GM23338 (cell line): ENCODE measurements around the gene NTM. TPM values are rescaled to one million over a fixed set of nuclear protein-coding genes. Genes with fewer than 3 reads are reported as not detected.

Experiments
- ATAC-seq: fragments of 200-7000 bp; cut with Tn5 transposase; 3 replicates; pipeline ENCODE4 v1.9.1; 2020
- DNase-seq: peaks from one replicate; pipeline ENCODE4 v3.0.0-alpha.2; 2015; ENCODE audit warnings: low spot score
- H2AFZ ChIP-seq: fragments of 200-600 bp; sonication (generic); 2 replicates; pipeline ENCODE4 v1.8.0; 2016; ENCODE audit warnings: antibody characterized with exemption, mild to moderate bottlenecking, moderate library complexity
- H3F3A ChIP-seq: fragments of 200-600 bp; sonication (generic); replicated peaks from 2 replicates; pipeline ENCODE4 v1.8.0; 2017; ENCODE audit warnings: antibody characterized with exemption, mixed run types, low read depth
- H3K27ac ChIP-seq: fragments of 200-600 bp; sonication (generic); 2 replicates; pipeline ENCODE4 v1.6.1; 2016; ENCODE audit warnings: low read depth
- H3K27me3 ChIP-seq: fragments of 200-600 bp; sonication (generic); 2 replicates; pipeline ENCODE4 v1.8.0; 2016; ENCODE audit warnings: mild to moderate bottlenecking, mixed run types, moderate library complexity; ENCODE audit not compliant: insufficient read depth
- H3K36me3 ChIP-seq: fragments of 200-600 bp; sonication (generic); 2 replicates; pipeline ENCODE4 v1.8.0; 2016; ENCODE audit warnings: mild to moderate bottlenecking; ENCODE audit not compliant: insufficient read depth
- H3K4me1 ChIP-seq: fragments of 200-600 bp; sonication (generic); 2 replicates; pipeline ENCODE4 v1.8.0; 2016; ENCODE audit warnings: mild to moderate bottlenecking, moderate library complexity; ENCODE audit not compliant: insufficient read depth
- H3K4me2 ChIP-seq: fragments of 200-600 bp; sonication (generic); 2 replicates; pipeline ENCODE4 v1.7.1; 2017; ENCODE audit warnings: mixed run types
- H3K4me3 ChIP-seq: fragments of 200-600 bp; sonication (generic); 2 replicates; pipeline ENCODE4 v1.6.1; 2016; ENCODE audit warnings: mixed run types
- H3K79me2 ChIP-seq: fragments of 200-600 bp; sonication (generic); replicated peaks from 2 replicates; pipeline ENCODE4 v1.8.0; 2017; ENCODE audit warnings: mild to moderate bottlenecking; ENCODE audit not compliant: insufficient read depth
- H3K9me2 ChIP-seq: fragments of 200-600 bp; sonication (generic); 2 replicates; pipeline ENCODE4 v1.8.0; 2017; ENCODE audit not compliant: insufficient read depth
- H4K20me1 ChIP-seq: fragments of 200-600 bp; sonication (generic); replicated peaks from 2 replicates; pipeline ENCODE4 v1.8.0; 2017; ENCODE audit warnings: mild to moderate bottlenecking; ENCODE audit not compliant: insufficient read depth
- H3K27ac Mint-ChIP-seq: 2 replicates; pipeline ENCODE4 v1.8.0; 2020; ENCODE audit warnings: inconsistent platforms, mild to moderate bottlenecking, moderate library complexity, mixed read lengths
- H3K27me3 Mint-ChIP-seq: 3 replicates; pipeline ENCODE4 v1.8.0; 2022; ENCODE audit warnings: low read depth, mild to moderate bottlenecking, moderate library complexity, mixed read lengths, inconsistent platforms; ENCODE audit not compliant: insufficient read depth, poor library complexity
- H3K36me3 Mint-ChIP-seq: 3 replicates; pipeline ENCODE4 v1.8.0; 2021; ENCODE audit warnings: low read depth, mild to moderate bottlenecking, inconsistent platforms, moderate library complexity, mixed read lengths
- H3K4me1 Mint-ChIP-seq: 3 replicates; pipeline ENCODE4 v1.8.0; 2020; ENCODE audit warnings: mild to moderate bottlenecking, inconsistent platforms, mixed read lengths
- H3K4me3 Mint-ChIP-seq: 3 replicates; pipeline ENCODE4 v1.8.0; 2021; ENCODE audit warnings: moderate library complexity, mild to moderate bottlenecking, inconsistent platforms, mixed read lengths
- H3K9me3 Mint-ChIP-seq: 3 replicates; pipeline ENCODE4 v1.8.0; 2020; ENCODE audit warnings: moderate library complexity, mild to moderate bottlenecking, inconsistent platforms, mixed read lengths
- EZH2phosphoT487 ChIP-seq: fragments of 200-600 bp; sonication (generic); IDR thresholded peaks from one replicate; pipeline ENCODE4 v1.8.1; 2018; ENCODE audit warnings: antibody characterized with exemption; ENCODE audit not compliant: unreplicated experiment
- JUNB ChIP-seq: IDR thresholded peaks from one replicate; pipeline ENCODE4 v1.6.1; 2016; ENCODE audit warnings: antibody characterized with exemption; ENCODE audit not compliant: unreplicated experiment
- NANOG ChIP-seq: IDR thresholded peaks from 2 replicates; pipeline ENCODE4 v1.6.1; 2016; ENCODE audit warnings: antibody characterized with exemption, borderline replicate concordance
- POLR2AphosphoS5 ChIP-seq: IDR thresholded peaks from 2 replicates; pipeline ENCODE4 v1.6.1; 2016; ENCODE audit warnings: antibody characterized with exemption, low read depth
- REST ChIP-seq: IDR thresholded peaks from one replicate; pipeline ENCODE4 v1.6.1; 2018; ENCODE audit warnings: antibody characterized with exemption; ENCODE audit not compliant: unreplicated experiment
- STAT1 ChIP-seq: IDR thresholded peaks from one replicate; pipeline ENCODE4 v1.6.1; 2016; ENCODE audit warnings: antibody characterized with exemption; ENCODE audit not compliant: unreplicated experiment
- ZNF114 ChIP-seq: fragments of 250-450 bp; sonication (Bioruptor Pico); IDR thresholded peaks from 2 replicates; pipeline ENCODE4 v1.5.0; 2020; ENCODE audit warnings: mild to moderate bottlenecking, moderate library complexity
- ZNF331 ChIP-seq: fragments of 250-450 bp; sonication (Bioruptor Pico); IDR thresholded peaks from 2 replicates; pipeline ENCODE4 v1.5.0; 2020; ENCODE audit warnings: low read depth, mild to moderate bottlenecking, moderate library complexity
- ZNF462 ChIP-seq: fragments of 250-450 bp; sonication (Bioruptor Pico); IDR thresholded peaks from 2 replicates; pipeline ENCODE4 v1.5.0; 2020; ENCODE audit warnings: mild to moderate bottlenecking, moderate library complexity
- polyA plus RNA-seq: library from polyadenylated mRNA; unstranded; fragments of >200 nt; fragmentation: Nextera tagmentation; extraction: Ambion mirVana; gene quantifications from 2 replicates; pipeline ENCODE4 v1.2.1, GENCODE V29; 2016
- total RNA-seq: library from RNA; depleted of rRNA; stranded (reverse); fragments of >200 nt; shearing (Covaris generic); gene quantifications from 2 replicates; pipeline ENCODE4 v1.2.3, GENCODE V29; 2014
- TF ChIP-seq, protein P1 (sequence below): IDR thresholded peaks from 2 replicates; pipeline ENCODE4 v1.6.1; 2016; ENCODE audit warnings: antibody characterized with exemption

Gene NTM
- total and polyA plus RNA-seq, 2 experiments from 2014 or later: 10.6 to 14.6 TPM

GRCh38 chr11:131457163-131457562, 86.7 kb downstream of the NTM start:
- H3K27me3 ChIP-seq: no peaks in the 10 kb centered on the region
- no peaks in the 10 kb centered on the region for H3K36me3 ChIP-seq
- no peaks in the 10 kb centered on the region for H4K20me1 ChIP-seq
- no peak overlapping the region for H3K27ac Mint-ChIP-seq
- H3K9me3 Mint-ChIP-seq: no peaks in the 10 kb centered on the region
- TF ChIP-seq ZNF462 (CRISPR knock-in tag): 0 out of 2 replicates have a peak, but pooled peaks have one; percentile 21
- no peak for TF ChIP-seq EZH2phosphoT487
- no peaks in the 10 kb centered on the region for H3F3A ChIP-seq
- H3K4me2 ChIP-seq: no peak overlapping the region
- H3K36me3 Mint-ChIP-seq: no peaks in the 10 kb centered on the region
- H3K9me2 ChIP-seq: no peaks in the 10 kb centered on the region
- no peak for DNase-seq
- no peak overlapping the region for H3K4me3 ChIP-seq
- peaks cover 7% of the 10 kb centered on the region for H3K27me3 Mint-ChIP-seq
- peaks cover 13% of the 10 kb centered on the region for H3K4me1 Mint-ChIP-seq
- H3K79me2 ChIP-seq: no peaks in the 10 kb centered on the region
- H3K4me3 Mint-ChIP-seq: no peak overlapping the region
- H3K4me1 ChIP-seq: 0 out of 2 replicates have a peak, but pooled peaks cover 4% of the 10 kb centered on the region
- no peak overlapping the region for H3K27ac ChIP-seq
- ATAC-seq: peak; percentile 79
- H2AFZ ChIP-seq: no peak overlapping the region

GRCh38 chr11:131458421-131458820, 88.0 kb downstream of the NTM start:
- no peak for DNase-seq
- no peaks in the 10 kb centered on the region for H3K79me2 ChIP-seq
- no peak overlapping the region for H2AFZ ChIP-seq
- H3F3A ChIP-seq: no peaks in the 10 kb centered on the region
- no peak for ATAC-seq
- H3K27me3 ChIP-seq: no peaks in the 10 kb centered on the region
- no peaks in the 10 kb centered on the region for H3K36me3 ChIP-seq
- 0 out of 2 replicates have a peak, but pooled peaks cover 4% of the 10 kb centered on the region for H3K4me1 ChIP-seq
- no peaks in the 10 kb centered on the region for H3K36me3 Mint-ChIP-seq
- H3K4me1 Mint-ChIP-seq: peaks cover 8% of the 10 kb centered on the region
- no peak overlapping the region for H3K4me3 Mint-ChIP-seq
- H3K4me2 ChIP-seq: no peak overlapping the region
- no peaks in the 10 kb centered on the region for H3K9me3 Mint-ChIP-seq
- no peaks in the 10 kb centered on the region for H3K9me2 ChIP-seq
- H3K27ac ChIP-seq: no peak overlapping the region
- no peaks in the 10 kb centered on the region for H4K20me1 ChIP-seq
- no peak overlapping the region for H3K4me3 ChIP-seq
- peaks cover 7% of the 10 kb centered on the region for H3K27me3 Mint-ChIP-seq
- no peak overlapping the region for H3K27ac Mint-ChIP-seq
- no peak for TF ChIP-seq NANOG
- no peak for TF ChIP-seq JUNB
- no peak for TF ChIP-seq ZNF114
- TF ChIP-seq ZNF331: no peak
- no peak for TF ChIP-seq REST
- TF ChIP-seq, protein P1, sequence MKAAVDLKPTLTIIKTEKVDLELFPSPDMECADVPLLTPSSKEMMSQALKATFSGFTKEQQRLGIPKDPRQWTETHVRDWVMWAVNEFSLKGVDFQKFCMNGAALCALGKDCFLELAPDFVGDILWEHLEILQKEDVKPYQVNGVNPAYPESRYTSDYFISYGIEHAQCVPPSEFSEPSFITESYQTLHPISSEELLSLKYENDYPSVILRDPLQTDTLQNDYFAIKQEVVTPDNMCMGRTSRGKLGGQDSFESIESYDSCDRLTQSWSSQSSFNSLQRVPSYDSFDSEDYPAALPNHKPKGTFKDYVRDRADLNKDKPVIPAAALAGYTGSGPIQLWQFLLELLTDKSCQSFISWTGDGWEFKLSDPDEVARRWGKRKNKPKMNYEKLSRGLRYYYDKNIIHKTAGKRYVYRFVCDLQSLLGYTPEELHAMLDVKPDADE: no peak
- no peak for TF ChIP-seq POLR2AphosphoS5
- TF ChIP-seq STAT1: no peak
